ENCODE data around the gene INTS7.
"Not testable (repeated sequence)": the region's sequence is repeated elsewhere in the genome, so short reads cannot be mapped to it uniquely, and the experiment has no call there.

The INTS7 gene

DNA sequence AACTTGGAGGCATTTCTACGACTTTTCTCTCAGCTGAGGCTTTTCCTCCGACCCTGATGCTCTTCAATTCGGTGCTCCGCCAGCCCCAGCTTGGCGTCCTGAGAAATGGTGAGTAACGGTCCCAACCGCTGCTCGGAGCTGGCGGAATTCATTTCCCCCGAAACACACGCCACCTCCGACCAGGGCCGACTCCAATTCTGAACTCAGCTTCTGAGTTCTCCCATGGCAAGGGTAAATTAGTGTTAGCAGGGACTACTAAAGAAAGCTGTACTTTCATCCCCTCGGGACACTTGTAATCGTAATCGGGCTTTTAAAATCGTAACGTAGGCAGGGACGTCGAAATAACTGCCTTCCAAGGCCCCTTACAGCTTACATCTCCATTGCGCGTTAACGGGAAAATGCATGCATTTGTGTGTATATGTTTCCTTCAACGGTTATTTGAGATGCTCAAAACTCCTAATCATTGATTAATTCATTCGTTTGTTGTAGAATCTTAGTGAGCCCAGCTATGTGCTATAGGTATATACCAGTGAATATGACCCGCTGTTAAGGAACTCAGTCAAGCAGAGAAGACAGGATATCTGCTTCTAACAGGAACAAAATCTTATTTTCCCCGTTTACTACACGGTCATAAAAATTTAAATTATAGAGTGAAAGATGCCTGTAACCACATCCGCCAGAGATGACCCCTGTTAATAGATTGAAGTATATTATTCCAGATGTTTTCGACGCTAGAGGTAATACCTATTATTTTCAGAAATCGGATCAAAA lies 663 bp upstream of the INTS7 start:
- DNase-seq: no peak

DNA sequence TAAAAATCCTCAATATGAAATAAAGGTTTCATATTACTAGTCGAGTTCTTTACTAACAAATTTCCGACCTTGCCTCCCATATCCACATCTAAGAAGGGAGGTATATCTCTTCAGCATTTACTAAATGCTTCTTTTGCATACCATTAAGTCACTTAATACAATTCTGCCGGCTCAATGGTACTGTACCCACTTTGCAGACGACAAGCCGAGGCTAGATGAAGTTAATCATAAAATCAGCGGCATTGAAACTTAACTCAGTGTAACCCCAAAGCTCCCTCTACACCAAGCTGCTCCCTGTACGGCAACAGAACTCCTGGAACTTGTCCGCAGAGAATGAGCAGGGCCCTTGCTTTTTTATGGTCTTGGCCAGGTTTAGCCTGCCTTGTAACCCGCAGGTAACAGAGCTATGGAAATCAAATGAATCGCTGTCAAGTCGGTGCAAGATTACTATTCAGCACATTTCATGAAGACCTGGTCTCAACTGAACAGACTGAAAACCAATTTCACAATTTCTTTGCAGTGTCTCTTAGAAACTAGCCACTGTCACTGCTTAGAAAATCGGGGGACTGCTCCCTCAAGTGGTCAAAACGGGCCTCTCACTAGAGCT lies 738 bp downstream of the INTS7 start:
- peak in 1 of 2 donors; percentile 41 for DNase-seq

DNA sequence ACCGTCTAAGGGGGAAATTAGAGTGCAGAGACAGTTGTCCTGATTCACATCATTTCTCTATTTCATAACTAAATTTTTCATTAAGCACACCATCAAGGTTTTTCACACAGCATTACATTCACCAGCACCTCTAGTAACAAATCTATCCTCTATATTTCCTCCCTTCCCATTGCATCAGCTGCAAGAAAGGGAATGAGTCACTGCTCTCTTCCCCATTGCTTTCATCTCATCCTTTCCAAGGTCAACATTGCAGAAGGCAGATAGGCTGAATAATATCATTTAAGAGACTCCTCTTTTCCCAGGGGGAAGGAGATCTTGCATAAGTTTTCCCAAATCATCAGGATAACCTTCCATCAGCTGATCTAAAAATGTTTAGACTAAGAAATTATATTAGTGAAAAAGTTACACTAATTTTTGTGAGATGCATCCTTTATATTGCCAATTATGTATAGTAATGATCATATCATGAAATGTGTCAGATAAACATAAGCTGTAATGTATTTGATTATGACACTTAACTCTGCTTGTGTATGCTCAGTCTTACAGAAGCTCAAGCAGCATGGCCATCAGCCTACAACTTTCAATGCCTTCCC lies 4.3 kb downstream of the INTS7 start:
- DNase-seq: no peak

DNA sequence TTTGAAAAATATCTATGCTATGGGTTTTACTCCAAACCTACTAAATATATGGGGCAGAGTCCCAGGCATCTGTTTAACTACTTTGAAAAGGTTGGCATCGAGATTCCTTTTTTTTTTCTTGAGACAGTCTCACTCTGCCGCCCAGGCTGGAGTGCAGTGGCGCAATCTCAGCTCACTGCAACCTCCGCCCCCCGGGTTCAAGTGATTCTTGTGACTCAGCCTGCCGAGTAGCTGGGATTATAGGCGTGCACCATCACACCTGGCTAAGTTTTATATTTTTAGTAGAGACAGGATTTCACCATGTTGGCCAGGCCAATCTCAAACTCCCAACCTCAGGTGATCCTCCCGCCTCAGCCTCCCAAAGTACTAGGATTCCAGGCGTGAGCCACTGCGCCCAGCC lies 7.6 kb downstream of the INTS7 start:
- DNase-seq: not testable (repeated sequence)

DNA sequence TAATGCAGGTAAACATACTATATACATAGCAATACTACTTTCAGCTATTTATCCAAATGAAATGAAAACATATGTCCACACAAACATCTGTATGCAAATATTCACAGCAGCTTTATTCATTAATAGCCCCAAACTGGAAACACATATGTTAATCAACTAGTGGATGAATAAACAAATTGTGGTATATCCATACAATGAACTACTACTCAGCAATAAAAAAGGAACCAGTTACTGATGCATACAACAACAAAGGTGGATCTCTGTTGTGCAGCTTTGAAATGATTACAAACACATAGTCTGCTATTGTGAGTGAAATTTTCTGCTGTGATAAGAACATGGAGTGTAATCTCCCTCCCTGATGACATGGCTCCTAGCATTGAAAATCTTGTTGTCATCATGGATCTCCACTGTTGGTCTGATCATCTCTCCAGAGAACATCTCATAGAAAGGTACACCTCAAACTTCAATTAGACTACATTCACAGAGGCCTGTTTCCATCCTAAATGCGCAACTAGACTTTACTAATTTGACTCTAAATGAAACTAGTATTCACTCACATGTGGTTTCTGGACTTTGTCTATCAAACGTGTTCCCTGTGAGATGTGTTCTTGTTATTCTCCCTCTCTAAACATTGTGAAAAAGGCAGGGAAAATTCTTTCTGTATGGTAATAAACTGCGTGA lies 10.7 kb downstream of the INTS7 start:
- DNase-seq: no peak

DNA sequence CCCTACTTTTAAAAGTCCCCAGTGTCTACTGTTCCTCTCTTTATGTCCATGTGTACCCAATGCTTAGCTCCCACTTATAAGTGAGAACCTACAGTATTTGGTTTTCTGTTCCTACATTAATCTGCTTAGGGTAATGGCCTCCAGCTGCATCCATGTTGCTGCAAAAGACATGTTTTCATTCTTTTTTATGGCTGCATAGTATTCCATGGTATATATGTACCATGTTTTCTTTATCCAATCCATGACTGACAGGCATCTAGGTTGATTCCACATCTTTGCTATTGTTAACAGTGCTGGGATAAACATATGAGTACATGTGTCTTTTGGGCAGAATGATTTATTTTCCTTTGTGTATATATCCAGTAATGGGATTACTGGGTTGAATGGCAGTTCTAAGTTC lies 12.4 kb downstream of the INTS7 start:
- DNase-seq: not testable (repeated sequence)

DNA sequence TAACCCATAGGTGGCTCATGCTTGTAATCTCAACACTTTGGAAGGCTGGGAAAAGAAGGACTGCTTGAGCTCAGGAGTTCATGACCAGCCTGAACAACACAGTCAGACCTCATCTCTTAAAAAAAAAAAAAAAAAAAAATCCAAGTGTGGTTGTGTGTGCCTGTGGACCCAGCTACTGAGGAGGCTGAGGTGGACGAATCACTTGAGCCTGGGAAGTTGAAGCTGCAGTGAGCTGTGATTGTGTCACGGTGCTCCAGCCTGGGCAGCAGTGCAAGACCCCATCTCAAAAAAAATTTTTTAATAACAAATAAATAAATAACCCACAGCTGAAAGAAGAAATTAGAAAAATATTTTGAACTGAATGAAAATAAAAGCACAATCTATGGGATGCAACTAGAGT lies 13.8 kb downstream of the INTS7 start:
- DNase-seq: no peak

DNA sequence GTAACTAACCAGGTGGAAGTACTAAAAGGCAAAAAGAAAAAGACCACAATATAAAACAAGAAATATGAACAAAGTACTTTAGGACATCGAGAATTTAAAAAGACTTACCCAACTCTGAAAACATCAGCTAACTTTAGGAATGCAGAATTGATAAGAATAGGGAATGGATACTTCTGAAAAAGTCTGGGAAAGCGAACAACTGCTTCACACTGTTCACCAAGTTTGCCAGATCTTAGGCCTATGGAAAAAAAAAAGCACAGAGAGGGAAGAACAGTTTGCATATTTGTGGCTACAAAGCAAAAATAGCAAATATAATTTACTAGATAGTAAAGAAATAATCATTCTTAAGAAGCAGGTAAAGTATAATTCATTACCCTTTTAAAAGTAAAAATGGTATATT lies 14.4 kb downstream of the INTS7 start:
- no peak for DNase-seq

DNA sequence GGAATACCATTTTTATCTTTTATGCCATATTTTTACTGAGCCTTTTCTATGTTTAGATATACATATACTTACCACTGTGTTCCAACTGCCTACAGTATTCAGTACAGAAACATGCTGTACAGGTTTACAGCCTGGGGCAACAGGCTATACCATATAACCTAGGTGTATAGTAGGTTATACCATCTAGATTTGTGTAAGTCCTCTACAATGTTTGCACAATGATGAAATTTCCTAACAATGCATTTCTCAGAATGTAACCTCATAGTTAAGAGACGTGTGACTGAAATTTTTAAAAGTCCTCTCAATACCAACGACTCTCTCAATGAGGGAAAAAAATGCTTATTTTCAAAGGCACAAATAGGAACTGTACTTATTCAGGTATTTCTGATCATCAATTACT lies 21.7 kb downstream of the INTS7 start:
- DNase-seq: no peak

DNA sequence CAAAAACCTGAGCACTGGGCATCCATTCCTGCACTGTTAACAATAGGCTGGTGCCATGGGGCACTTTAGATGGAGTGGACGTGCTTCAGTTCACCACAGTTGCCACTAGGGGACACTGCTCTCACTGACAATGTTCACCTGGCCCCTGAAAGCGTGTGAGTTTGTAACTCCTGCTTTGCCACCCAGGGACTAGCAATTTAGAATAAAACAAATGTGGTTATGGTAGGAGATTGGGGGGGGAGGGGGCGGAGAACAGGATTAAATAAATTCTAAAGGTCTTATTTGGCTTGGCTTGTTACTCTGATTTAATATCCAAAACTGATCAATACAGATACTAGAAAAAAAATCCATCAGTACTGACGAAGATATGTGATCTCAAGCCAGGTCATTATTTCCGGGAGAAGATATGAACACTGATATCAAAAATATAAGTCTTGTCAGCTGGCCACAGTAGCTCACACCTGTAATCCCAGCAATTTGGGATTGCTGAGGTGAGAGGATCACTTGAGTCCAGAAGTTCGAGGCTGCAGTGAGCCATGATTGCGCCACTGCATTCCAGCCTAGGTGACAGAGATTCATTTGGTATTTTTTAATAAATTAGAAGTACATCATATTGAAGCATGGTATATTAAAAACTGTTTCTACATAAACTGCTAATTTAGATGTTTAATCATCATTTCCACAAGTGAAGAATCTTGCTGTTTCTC lies 23.2 kb downstream of the INTS7 start:
- DNase-seq: peak in 1 of 2 donors; percentile 56

DNA sequence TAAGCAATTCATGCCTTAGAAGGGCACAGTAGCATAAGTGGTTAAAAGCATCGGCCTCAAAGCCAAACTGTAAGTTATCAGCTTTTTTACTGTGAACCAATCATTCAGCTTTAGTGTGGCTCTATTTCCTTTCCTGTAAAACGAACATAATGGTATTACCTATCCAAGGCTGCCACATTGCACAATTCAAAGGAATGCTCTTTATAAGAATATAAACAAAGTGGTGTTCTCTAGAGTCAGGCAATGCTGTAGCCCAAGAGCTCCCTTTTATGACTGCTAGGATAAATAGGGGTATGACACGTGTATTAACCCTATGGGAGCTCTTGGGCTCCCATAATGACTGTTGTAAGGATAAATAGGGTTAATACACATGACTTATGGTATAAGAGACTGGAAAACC lies 25.4 kb downstream of the INTS7 start:
- DNase-seq: no peak

DNA sequence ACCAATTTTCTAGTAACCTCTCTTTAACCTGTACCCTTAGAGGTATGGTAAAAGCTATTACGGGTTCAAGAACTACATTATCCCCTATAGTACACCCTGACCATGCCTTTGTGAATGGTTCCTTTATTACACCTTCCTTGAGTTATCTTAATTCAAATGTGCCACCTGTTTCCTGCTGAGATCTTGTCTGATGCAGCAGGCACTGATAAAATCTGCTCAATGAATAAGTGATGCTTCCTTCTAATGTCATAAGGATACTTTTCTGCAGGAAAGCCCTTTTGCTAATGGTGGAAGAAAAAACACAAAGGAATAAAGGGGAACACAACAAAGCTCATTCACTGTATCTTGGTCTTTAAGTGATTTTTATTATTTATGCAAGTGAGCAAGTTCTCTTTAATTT lies 25.8 kb downstream of the INTS7 start:
- peak in 1 of 2 donors; percentile 17 for DNase-seq

DNA sequence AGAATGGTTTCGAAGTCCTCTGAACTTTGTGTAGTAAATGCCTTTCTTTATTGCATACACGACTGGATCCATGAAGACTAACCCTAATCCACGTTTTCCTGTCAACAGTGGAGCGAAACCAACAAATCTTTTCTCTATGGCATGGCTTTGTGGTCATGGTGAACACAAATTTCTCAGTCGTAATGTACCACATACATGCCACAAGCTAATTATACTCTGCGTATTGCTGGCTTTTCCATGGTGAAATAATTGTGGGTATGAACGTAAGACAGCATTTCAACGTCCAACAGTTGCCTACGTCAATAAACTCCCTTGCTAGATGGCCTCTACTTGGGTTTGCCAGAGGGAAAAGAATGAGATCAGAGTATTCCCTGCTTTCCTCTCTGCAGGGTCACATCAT lies 27.5 kb downstream of the INTS7 start:
- no peak for DNase-seq

DNA sequence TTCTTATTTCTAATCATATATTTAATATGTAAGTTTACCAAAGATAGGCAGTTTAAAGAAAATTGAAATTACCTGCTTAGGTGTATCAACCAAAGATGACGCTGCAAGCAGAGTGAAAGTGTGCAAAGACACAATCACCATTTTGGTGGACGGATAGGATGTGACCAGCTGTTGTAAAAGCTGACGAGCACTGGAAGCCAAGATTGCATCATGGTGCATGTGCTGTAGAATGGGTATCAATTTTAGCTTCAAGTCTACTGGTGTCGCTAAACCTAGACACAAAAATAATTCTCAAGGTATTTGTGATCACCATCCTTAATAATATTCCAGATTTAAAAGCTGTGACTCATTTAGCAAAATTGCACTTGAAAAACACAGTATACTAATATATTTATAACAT lies 28.2 kb downstream of the INTS7 start:
- no peak for DNase-seq

DNA sequence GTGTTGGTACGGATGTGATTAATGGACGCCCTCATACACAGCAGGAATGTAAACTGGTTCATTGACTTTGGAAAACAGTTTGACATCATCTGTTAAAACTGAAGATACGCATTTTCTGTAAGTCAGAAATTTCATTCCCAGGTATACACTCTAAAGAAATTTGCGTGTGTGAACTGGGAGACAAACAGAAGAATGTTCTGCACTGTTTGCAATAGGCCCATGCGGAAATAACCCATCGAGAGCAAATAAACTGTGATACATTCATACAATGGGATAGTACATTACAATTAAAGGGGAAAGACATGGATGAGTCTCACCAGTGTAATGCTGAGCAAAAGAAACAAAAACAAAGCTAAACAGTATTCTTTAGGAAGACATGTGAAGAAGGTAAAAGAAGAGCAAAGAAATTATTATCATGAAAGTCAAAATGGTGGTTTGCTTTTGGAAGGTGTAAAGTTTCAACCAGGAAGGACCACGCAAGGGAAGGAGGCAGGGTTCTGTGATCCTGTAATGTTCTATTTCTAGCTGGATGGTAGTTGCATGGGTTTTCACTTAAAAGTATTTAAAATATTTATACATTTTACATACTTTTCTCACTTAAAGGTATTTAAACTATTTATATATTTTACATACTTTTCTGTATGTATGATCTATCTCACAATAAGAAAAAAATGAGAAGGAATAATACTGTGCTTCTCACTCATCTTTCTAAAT lies 30.3 kb downstream of the INTS7 start:
- no peak for DNase-seq

DNA sequence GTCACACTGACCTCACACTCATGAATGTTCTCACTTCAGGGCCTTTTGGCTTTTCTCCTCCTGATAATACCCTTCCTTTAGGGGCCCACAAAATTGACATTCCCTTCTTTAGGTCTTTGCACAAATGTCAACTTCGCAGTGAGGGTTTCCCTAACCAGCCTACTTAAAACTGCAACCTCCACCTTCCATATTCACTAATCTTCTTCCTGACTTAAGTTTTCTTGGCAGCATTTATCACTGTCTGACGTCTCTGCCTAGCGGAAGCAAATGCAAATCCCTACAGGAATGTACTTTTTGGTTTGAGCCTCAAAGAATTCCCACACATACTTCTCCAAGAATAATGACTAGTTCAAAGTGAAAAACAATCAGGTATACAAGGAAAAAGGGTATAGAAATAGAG lies 32.8 kb downstream of the INTS7 start:
- no peak for DNase-seq

DNA sequence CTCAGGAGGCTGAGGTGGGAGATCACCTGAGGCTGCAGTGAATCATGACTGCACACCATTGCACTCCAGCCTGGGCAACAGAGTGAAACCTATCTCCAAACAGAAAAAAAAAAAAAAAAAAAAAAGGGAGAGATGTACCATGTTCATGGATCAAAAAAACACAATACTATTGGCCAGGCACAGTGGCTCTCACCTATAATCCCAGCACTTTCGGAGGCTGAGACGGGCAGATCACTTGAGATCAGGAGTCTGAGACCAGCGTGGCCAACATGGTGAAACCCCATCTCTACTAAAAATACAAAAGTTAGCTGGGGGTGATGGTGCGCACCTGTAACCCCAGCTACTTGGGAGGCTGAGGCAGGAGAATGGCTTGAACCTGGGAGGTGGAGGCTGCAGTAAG lies 37.9 kb downstream of the INTS7 start:
- DNase-seq: not testable (repeated sequence)

DNA sequence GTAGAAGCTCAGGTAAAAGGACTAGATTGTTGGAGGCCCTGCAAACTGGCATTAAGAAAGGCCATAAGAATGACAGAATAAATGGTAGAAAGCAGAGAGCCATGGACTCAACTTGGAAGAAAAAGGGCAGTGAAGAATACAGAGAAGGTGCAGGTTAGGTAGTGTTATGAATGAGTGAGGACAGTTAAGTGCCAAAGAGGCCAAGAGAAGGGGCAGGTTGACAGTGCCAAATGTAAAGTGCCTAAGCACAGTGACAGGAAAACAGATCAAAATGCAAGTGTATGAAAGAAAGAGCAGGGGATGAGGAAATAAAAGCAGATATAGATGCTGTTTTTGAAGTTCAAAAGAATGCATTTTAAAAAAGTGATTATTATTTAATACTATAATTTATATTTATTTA lies 43.7 kb downstream of the INTS7 start:
- DNase-seq: no peak

DNA sequence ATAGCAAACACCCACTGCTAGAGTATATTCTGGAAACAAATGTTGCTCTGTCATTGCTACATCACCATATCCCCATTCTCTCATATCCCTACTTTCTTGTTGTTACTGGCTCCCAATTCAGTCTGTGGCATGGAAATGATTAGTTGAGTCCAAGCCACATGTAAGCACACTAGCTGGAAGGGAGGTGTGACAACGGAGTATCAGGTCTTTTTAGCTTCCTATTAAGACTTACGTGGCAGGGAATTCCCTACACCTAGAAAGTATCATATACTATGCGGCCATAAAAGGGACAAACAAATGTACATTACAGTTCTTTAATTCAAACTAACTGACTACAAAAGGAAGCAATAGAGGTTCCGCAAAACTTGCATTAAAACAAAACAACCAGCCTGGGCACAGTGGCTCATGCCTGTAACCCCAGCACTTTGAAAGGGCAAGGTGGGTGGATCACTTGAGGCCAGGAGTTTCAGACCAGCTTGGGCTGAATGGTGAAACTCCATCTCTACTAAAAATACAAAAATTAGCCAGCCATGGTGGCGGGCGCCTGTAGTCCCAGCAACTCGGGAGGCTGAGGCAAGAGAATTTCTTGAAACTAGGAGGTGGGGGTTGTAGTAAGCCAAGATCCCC lies 48.6 kb downstream of the INTS7 start:
- DNase-seq: no peak

DNA sequence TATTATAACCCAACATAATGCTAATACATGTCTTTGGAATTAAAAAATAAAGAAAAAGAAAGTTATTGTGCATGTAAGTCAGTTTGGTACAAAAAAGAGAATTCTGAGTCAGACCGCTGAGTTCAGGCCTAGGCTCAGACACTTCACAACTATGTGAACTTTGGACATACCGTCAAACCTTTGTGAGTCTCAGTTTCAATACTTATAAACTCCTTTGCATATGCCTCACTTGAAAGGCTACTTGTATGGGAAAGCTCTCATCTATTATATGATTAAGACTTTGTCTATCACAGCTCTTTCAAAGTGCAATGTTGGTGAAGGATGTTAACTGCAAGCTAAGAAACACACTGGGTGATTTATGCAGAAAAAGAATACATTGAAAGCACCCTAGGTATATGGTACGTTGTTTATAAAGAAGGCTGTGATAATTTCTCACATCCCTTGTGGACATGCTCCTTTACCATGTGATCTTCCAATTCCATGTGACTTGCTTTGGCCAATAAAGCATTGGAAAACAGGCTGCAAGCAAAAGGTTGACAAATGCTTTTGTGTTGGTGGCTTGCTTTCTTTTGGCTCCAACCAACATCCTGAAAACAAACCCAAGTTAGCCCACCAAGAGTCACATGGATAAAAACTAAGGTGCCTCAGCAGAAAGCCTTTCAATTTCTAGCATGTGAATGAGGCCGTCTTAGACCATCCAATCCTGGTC lies 49.6 kb downstream of the INTS7 start:
- no peak for DNase-seq

DNA sequence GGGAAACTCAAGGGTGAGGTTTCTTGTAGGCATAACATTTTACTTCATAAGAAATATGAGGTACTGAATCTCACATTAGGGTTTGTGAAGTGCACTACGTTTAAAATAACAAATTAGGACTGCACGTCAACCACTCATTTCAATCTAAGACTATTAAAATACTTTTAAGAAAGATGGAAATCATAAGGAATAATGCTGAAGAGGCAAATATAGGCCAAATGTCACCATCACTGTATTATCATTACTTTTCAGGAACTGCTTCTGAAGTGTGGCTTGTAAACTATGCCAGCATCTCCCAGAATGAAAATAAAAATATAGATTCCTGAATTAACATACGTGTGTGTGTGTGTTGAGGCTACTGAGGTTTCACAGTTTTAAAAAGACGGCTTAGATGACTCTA lies 56.8 kb downstream of the INTS7 start:
- DNase-seq: no peak
